ENCODE data around the gene MEMO1. TPM values are rescaled to one million over a fixed set of nuclear protein-coding genes. Genes with fewer than 3 reads are reported as not detected.

The MEMO1 gene
- total RNA-seq, 1 experiment from 2014 or later, result 66.0 TPM

DNA sequence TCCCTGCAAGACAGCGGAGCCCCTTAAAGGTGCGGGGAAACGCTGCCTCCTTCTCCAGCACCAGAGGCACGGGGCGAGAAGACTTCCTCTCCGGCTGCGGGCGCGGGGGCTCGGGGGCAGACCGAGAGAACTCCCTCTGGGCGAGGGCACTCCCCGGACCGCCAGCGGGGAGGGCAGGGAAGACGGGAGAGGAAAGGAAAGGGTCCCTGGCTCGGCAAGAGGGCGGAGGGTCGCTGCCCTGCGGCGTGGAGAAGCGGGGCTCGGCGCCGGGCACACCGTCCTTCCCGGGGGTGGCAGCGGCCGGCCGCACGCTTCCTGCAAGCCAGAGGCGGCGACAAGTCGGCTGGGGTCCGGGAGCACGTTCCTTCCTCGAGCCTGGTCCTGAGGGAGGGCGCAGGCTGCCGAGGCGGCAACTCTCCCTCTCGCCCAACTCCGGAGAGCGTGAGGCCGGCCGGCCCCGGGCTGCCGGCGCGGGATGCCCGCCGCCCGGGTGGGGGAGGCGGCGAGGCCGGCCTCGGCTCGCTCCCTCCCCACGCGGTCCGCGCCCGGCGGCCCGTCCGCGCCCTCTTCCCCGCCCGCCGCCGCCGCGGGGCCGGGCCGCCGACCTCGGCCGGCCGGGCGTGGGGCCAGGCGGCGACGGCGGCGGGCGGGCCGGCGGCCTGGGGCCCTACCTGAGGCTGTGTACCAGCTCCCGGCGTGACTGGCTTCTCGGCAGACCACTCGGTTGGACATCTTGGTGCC, 1.1 kb downstream of the MEMO1 start:
- TF ChIP-seq, protein P1, sequence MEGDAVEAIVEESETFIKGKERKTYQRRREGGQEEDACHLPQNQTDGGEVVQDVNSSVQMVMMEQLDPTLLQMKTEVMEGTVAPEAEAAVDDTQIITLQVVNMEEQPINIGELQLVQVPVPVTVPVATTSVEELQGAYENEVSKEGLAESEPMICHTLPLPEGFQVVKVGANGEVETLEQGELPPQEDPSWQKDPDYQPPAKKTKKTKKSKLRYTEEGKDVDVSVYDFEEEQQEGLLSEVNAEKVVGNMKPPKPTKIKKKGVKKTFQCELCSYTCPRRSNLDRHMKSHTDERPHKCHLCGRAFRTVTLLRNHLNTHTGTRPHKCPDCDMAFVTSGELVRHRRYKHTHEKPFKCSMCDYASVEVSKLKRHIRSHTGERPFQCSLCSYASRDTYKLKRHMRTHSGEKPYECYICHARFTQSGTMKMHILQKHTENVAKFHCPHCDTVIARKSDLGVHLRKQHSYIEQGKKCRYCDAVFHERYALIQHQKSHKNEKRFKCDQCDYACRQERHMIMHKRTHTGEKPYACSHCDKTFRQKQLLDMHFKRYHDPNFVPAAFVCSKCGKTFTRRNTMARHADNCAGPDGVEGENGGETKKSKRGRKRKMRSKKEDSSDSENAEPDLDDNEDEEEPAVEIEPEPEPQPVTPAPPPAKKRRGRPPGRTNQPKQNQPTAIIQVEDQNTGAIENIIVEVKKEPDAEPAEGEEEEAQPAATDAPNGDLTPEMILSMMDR (conservative IDR thresholded peaks at IDR 0.05; ENCODE audit: low read depth, low read length), result no peak
- TF ChIP-seq EZH2 (IDR thresholded peaks at IDR 0.05; ENCODE audit: borderline replicate concordance, low read depth, low read length, poor library complexity, severe bottlenecking), result no peak
- Histone ChIP-seq H3K9me3 (ENCODE audit: low read depth, low read length, poor library complexity, severe bottlenecking) (no peaks in the 10 kb centered on the region), H3K27ac (ENCODE audit: low read depth, low read length, poor library complexity, severe bottlenecking) (peak overlapping the region; percentile 87), H3K4me1 (ENCODE audit: insufficient read depth, low read length, poor library complexity, severe bottlenecking) (peaks cover 14% of the 10 kb centered on the region), H3K27me3 (replicated peaks; ENCODE audit: insufficient read depth, low read depth, low read length, poor library complexity) (no peaks in the 10 kb centered on the region), H3K36me3 (ENCODE audit: insufficient read depth, low read length, poor library complexity, severe bottlenecking) (no peaks in the 10 kb centered on the region), H3K4me3 (ENCODE audit: low read depth, low read length, poor library complexity, severe bottlenecking) (peak overlapping the region; percentile 98)
- DNase-seq (ENCODE audit: low spot score), result peak; percentile 15
- intact Hi-C loops (cut with micrococcal nuclease; ENCODE audit: unreplicated experiment), result loop anchor here (10.0 kb wide), 1 partner anchor 345 kb away; the partner anchor contains the start of gene BIRC6
- POLR2A ChIA-PET (ENCODE audit: low non-redundant PET), result no interaction called here
- no TSS peak for BruUV-seq (replicated peaks)
- CTCF ChIA-PET, result no interaction called here

DNA sequence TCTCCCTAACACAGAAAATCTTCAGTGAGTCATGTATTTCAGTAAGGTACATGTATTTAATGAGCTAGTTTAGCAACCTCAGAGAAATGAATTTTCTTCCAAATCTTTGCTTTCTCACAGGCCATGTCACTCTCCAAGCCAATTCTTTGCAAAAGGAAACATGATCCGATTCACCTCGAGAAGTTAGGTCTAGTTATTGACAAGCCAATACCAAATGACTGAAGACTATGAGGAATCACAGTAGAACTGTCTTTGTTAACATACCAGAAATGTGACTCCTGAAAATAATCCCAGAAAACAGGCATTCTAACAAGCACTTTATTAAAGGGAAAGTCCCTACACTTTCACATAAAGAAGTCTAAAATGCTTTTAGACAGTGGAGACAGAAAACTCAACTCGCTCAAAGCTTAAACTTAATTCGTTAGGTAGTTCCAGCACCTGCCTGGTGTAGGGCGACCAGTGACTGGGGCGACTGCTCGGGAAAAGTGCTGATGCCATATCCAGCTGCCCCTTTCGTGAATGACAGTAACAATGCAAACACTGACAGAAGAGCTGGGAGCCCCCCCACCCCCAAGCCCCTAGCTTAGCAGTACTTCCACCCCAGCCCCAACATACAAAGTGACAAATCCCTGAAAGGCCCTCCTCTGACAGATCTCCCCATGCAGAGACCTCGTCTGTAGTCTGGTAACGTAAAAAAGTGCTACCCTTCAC, 1.8 kb downstream of the MEMO1 start:
- Histone ChIP-seq H3K9me3 (ENCODE audit: low read depth, low read length, poor library complexity, severe bottlenecking) (no peaks in the 10 kb centered on the region), H3K4me1 (ENCODE audit: insufficient read depth, low read length, poor library complexity, severe bottlenecking) (peaks cover 14% of the 10 kb centered on the region), H3K27ac (ENCODE audit: low read depth, low read length, poor library complexity, severe bottlenecking) (peak overlapping the region; percentile 87), H3K4me3 (ENCODE audit: low read depth, low read length, poor library complexity, severe bottlenecking) (peak overlapping the region; percentile 98), H3K27me3 (replicated peaks; ENCODE audit: insufficient read depth, low read depth, low read length, poor library complexity) (no peaks in the 10 kb centered on the region), H3K36me3 (ENCODE audit: insufficient read depth, low read length, poor library complexity, severe bottlenecking) (no peaks in the 10 kb centered on the region)
- DNase-seq (ENCODE audit: low spot score), result peak; percentile 41
- intact Hi-C loops (cut with micrococcal nuclease; ENCODE audit: unreplicated experiment), result loop anchor here (10.0 kb wide), 1 partner anchor 346 kb away; the partner anchor contains the start of gene BIRC6
- BruUV-seq (replicated peaks), result TSS peak; percentile 31
- TF ChIP-seq EZH2 (IDR thresholded peaks at IDR 0.05; ENCODE audit: borderline replicate concordance, low read depth, low read length, poor library complexity, severe bottlenecking), result no peak
- TF ChIP-seq, protein P1 (conservative IDR thresholded peaks at IDR 0.05; ENCODE audit: low read depth, low read length), result no peak
- ChIA-PET POLR2A (ENCODE audit: low non-redundant PET) (interaction anchor here (0.6 kb wide), 1 partner anchor 17 kb away, joined by 4 read pairs; no protein-coding TSS in a partner anchor), CTCF (no interaction called here)

DNA sequence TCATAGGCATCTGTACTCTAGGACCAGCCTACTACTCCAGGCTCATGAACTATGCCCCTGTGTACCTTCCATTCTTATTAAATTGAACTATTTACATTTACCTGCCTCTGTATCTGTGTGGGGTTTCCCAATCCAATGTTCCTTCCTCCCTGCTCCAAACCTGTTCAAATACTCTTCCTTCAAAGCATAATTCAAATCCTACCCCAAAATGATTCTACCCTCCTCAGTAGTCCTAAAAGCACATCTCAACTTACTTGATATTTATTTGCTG, 3.8 kb downstream of the MEMO1 start:
- H3K4me3 ChIP-seq (ENCODE audit: low read depth, low read length, poor library complexity, severe bottlenecking), result no peak overlapping the region
- intact Hi-C loops (cut with micrococcal nuclease; ENCODE audit: unreplicated experiment), result loop anchor here (10.0 kb wide), 1 partner anchor 348 kb away; the partner anchor contains the start of gene BIRC6
- CTCF ChIA-PET, result no interaction called here
- H3K36me3 ChIP-seq (ENCODE audit: insufficient read depth, low read length, poor library complexity, severe bottlenecking), result no peaks in the 10 kb centered on the region
- no TSS peak for BruUV-seq (replicated peaks)
- H3K27ac ChIP-seq (ENCODE audit: low read depth, low read length, poor library complexity, severe bottlenecking), result no peak overlapping the region
- no peak for DNase-seq (ENCODE audit: low spot score)
- no peaks in the 10 kb centered on the region for H3K9me3 ChIP-seq (ENCODE audit: low read depth, low read length, poor library complexity, severe bottlenecking)
- TF ChIP-seq EZH2 (IDR thresholded peaks at IDR 0.05; ENCODE audit: borderline replicate concordance, low read depth, low read length, poor library complexity, severe bottlenecking), result no peak
- TF ChIP-seq, protein P1 (conservative IDR thresholded peaks at IDR 0.05; ENCODE audit: low read depth, low read length), result no peak
- H3K4me1 ChIP-seq (ENCODE audit: insufficient read depth, low read length, poor library complexity, severe bottlenecking), result peaks cover 14% of the 10 kb centered on the region
- no peaks in the 10 kb centered on the region for H3K27me3 ChIP-seq (replicated peaks; ENCODE audit: insufficient read depth, low read depth, low read length, poor library complexity)
- POLR2A ChIA-PET (ENCODE audit: low non-redundant PET), result no interaction called here
